NCI-H2029 (cell line): ENCODE results near the gene HOMER1.
"Not testable (repeated sequence)": the region's sequence is repeated elsewhere in the genome, so short reads cannot be mapped to it uniquely, and the experiment has no call there.

Experiments
- DNase-seq: peaks from one replicate; lab custom pipeline; 2025; lab: John Stamatoyannopoulos, UW

The HOMER1 gene

DNA sequence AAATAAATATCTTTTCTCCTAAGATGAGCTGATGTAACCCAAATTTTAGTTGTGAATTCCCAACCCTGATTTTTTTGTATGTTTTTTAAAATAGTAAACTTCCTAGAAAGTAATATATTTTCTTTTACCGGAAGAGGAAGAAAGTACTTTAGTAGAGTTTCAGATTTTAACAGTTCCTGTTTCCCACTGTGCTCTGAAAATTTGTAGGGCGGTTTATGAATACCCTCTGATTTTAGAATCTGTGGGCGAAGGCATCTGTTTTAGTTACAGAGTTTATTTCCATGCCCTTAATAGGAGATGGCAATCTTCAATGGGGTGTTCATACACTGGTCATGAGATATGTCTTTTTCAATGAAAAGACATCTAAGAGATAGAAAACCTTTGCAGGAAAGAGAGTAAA is 3.7 kb upstream of the HOMER1 start:
- DNase-seq = no peak

DNA sequence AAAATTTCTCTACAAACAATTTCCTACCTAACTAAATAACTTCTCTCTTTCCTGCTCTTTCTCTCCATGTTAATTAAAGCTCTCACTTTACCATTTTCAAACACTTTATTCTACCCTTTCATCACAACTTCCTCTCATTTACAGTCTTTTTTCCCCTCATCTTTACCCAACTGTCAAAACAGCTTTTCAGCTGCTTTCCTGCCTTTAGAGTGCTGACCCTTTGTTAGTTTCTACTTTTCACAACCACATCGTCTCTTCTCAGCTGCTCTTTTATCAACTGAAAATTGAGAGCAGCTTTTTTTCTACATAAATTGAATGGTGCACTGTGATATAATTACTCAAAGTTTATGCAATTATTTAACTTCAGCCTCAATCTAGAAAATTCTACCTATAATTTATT is 3.1 kb upstream of the HOMER1 start:
- no peak for DNase-seq

DNA sequence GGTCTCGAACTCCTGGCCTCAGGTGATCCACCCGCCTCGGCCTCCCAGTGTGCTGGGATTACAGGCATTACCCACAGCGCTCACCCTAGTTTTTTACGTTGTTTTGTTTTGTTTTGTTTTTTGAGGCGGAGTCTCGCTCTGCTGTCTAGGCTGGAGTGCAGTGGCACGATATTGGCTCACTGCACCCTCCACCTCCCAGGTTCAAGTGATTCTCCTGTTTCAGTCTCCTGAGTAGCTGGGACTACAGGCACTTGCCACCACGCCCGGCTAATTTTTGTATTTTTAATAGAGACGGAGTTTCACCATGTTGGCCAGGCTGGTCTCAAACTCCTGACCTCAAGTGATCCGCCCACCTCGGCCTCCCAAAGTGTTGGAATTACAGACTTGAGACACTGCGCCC is 2.4 kb upstream of the HOMER1 start:
- not testable (repeated sequence) for DNase-seq

DNA sequence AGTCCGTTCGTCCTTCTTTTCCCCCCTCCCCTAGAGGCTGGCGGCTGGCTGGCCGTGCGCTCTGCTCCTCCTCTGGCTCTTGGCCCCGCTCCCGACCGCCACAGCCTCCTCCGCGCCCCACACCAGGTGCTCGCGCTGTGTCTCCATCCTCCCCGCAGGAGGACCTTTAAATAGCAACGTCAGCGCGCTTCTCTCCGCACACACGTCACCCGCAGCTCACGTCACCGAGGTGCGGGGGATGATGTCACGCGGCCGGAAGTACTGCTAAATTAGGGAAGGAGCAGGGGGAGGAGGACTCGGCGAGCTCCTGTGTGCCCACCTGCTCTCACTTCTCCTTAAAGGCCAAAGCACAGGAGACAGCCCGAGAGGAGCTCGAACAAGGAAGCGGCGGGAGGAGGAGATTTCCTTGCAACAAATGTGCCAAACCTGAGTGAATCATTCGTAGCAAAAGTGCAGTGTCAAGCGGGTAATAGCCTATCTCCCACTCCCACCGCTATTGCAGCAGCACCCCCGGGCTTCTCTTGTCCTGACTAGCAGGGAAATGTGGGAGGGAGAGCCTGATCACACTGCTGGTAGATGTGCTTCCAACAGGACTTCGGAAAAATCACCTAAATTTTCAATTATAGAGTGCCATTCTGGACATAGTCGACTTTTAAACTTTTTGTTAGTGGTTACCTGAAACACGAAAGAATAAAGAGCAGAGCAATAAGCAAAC is 614 bp upstream of the HOMER1 start:
- peak; percentile 94 for DNase-seq

DNA sequence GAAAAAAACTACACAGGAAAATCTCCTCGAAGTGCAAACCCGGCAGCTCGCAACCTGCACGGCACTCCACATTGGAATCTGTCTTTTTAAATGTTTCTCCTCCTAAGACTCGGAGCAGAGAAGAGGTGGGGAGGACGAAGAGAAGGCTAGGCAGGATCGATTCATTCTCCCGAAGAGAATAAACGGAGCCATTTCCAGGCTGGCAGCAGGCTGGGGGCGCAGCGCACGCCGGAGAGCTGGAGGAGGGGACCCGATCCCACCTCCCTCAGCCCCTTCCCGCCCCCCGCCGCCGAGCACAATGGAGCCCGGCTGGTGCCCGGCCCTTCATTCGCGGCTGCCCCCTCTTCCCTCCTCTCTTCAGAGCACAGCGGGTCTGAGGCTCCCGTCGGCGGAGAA is 628 bp downstream of the HOMER1 start:
- no peak for DNase-seq

DNA sequence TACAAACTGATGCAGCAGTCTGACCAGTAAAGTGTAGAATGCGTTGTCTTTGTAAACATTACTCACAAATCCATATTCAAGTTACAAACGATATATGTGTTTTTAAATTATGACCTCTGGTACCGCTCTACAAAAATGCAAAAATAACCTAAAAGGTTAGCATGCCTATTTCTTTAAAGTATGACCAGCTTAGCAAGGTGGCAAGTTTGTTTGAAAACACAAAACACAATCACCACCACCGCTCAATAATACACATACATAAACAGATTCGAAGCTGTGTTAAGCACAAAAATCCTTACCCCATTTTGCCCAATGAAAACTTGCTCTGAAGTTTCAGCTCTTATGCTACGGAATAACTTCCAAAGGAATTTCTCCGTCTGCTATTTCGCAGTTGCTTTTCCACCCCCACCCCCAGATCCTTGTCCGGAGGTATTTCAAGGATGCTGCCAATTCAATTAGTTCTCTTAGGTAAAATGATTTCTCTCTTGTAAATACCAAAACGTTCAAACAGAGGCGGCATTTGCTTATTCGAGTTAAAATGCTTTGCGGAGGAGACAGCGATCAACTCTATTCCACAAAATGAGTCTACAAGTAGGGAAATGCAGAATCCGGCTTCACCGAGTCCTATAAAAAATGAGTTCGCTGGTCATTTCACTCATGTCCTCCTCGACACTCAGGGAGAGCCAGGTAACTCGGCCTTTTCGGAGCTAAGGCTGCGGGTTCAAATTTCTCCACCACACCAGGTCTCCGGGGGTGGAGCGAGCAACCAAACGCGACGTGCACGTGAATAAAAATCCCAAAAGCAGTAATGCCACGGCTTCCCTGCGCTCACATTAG is 1.2 kb downstream of the HOMER1 start:
- no peak for DNase-seq

DNA sequence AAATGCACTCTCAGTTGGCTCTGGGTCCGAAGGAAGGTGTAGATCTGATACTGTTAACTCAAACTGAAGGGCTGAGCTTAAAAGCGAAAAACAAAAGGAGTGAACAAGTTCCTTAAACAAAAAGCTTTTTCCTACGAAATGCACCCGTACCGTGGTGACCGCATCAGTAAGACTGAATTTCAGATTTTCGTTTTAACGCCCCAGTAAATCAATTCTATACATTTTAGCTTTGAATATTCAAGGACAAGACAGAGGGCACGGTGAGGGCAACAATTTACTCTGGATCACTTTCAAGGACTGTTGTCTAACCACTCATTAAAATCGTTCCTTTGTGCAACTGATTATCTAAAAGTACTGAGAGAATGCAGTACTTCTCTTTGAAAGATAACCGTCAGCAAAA is 1.9 kb downstream of the HOMER1 start:
- no peak for DNase-seq

DNA sequence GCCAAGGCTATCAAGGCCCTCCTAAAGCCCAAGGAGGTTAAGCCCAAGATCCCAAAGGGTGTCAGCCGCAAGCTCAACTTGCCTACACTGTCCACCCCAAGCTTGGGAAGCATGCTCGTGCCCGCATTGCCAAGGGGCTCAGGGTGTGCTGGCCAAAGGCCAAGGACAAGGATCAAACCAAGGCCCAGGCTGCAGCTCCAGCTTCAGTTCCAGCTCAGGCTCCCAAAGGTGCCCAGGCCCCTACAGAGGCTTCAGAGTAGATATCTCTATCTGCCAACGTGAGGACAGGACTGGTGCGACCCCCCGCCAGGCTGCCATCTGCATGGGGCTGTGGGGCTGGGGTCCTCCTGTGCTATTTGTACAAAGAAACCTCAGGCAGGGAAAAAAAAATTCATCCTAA is 3.3 kb downstream of the HOMER1 start:
- DNase-seq = no peak

DNA sequence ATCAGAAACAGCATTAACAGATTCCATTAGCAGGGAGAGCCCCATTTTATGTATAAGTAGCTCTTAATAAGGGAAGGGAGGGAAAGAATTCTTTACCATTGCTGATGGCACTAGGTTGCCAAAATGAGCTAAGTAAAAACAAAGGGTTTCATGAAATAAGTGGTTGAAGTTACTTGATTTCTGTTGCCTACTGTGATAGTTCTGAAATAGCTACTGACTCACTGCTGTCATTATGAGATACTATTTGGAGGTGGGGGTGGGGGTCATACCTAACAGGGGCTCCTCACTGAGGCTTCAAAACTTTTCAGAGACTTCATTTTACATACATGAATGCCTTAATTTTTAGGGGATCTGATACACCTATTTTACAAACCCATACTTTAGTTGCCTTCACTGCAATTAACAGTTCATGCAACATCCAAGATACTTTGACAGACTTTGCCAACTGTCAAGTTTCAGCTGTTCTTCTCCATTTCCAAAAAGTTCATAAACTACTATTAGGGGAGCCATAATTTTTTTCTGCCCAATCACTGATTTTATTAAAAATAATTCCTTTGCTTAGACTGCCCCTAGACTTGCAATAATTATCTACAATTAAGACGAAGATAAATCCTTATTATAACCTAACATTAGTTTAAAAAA is 4.6 kb downstream of the HOMER1 start:
- no peak for DNase-seq

DNA sequence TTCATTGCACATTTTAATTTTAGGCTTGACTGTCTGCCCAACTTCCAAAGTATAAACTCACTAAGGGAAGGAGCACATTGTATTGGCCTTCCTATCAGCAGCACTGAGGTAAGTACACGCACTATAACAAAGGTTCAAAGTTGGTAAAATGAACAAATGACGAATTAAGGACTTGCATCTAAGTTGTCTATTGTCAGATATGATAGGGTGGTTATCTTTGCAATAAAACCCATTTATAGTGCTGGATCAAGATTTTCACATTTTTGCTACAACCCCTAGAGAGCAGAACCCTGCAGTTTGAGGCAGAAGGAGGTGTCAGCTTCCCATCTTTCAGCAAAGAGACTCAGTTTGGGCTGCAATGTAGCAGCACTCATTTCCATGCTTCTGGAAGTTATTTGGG is 5.1 kb downstream of the HOMER1 start:
- DNase-seq = no peak

DNA sequence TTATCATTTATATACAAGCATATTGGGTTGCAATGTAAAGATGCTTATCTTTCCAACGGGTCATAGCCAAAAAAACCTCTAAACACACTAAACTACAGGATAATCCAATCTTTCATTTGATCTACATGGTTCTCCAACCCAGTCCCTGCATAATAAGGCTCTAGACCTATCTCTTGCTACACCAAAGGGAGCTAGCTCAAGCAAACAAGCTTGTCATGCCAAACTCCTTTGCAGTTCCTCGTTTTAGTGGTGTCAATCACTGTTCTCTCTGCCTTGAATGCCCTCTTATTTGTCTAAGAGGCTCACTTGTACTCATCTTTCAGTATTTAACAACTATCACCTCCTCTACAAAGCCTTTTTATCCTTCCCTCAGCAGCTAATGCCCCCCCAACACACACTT is 5.6 kb downstream of the HOMER1 start:
- DNase-seq = peak; percentile 43

DNA sequence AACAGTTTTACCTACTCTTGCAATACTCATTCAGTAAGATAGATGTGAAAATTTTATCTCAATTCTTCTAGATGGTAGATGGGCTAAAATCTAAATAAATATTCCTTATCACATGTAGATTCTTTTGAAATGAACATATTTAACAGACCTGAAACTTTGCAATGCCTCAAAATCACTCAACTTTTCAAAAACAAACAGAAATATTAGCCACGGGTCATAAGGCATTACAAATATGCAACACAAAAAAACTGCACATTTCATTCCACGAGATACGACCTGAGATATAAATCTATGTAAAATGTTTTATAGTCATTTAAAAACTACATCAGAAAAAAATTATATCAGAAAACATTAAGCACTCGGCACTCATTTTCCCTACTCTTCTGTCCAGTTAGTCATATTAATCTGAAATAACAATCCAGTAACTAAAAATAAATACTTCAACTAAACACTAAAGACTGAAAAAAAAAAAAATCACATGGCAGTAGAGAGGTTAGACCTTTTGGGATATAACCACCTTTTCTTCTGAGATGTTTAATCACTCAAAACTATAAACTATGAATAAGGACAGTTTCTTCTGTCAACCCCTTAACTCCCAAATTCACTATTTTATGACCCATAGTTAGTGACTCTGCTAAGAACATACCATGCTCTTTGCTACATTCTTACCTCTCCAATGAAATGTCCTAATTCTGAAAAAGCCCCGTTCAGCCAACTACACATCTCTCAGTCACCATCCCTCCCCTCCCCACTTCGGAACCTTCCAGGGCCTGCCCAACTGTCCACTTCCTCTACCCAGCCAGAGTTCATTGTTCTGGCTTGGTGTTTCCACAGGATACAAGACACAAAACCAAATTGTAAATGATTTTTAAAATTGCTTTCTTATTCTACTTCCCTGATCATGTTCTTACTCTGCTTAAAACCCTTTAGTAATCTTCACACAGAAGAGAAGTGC is 6.4 kb downstream of the HOMER1 start:
- no peak for DNase-seq

DNA sequence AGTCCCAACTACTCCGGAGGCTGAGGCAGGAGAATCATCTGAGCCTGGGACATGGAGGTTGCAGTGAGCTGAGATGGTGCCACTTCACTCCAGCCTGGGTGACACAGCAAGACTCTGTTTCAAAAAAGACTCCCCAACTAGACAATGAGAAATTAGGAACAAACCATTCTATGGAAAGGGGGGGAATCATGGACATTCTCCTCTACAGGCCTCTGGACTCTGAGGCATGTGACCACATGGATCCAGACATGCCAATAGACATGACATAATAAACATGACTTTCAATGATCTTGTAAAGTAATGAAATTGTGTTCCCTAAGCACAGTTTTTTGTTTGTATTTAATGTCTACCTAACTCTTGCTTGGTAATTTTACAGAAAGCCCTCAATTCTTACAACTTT is 8.8 kb downstream of the HOMER1 start:
- no peak for DNase-seq

DNA sequence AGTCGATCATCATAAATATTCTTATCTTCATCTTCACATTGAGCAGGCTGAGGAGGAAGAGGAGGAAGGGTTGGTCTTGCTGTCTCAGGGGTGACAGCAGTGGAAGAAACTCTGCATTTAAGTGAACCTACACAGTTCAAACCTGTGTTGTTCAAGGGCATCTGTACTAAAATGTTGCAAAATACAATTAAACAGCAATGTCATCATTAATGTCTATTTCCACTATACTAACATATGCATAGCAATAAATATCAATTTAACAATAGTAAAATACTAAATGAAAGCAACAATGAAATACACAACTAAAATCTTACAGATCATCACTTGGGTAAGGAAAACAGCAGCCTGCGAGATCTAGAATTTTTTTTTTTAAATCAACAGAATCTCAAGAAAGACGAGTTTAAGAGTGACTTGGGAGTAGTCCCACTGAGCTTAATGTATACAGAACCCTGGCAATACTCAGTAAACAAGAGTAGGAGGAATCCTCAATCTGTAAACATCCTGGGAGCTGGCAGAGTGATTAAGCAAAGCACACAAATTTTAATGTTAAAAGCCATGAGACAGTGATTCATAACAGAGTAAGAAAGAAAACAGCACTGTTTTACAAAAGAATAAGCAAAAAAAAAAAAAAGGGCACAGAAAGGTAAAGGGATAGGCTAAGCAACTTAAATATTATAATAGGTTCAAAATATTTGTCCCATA is 10.0 kb downstream of the HOMER1 start:
- no peak for DNase-seq

DNA sequence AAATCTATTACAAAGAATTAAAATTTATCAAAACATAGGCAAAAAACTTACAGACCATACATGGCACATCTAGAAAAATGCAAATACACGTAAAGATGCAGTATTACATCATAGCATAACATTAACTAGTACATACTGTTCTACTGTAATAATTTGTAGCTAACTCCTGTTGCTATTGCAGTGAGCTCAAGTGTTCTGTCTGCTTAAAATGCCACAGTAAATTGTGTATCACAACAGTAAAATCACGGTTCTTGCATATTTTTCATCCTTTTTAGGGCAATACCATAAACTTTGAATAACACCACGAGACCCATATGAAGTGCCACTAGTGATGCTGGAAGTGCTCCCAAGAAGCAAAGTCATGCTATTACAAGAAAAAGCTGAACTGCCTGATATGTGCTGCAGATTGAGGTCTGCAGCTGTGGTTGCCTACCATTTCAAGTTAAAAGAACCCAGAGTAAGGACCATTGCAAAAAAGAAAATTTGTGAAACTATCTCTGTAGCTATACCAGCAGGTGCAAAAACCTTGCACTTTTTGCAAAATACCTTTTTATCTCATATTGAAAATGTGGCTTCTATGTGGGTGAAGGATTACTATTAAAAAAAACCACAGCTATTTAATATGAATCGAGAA is 14.2 kb downstream of the HOMER1 start:
- DNase-seq = no peak

DNA sequence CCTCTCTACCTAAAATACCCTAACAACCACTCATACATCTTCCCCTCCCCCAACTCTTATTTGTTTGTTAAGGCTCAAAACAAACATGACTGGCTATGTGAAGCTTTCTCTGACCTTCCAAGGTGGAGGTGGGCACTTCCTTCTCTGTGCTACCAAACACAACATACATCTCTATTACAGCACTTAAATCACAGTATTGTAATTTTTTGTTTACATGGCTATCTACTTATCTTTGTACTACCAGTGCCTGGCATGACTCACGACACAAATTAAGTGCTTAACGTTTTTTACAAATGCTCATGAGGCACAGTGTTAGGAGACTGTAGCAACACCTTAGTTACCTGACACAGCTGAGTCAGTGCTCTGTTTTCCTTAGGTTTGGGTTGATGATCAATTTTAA is 18.6 kb downstream of the HOMER1 start:
- DNase-seq = peak; percentile 78

DNA sequence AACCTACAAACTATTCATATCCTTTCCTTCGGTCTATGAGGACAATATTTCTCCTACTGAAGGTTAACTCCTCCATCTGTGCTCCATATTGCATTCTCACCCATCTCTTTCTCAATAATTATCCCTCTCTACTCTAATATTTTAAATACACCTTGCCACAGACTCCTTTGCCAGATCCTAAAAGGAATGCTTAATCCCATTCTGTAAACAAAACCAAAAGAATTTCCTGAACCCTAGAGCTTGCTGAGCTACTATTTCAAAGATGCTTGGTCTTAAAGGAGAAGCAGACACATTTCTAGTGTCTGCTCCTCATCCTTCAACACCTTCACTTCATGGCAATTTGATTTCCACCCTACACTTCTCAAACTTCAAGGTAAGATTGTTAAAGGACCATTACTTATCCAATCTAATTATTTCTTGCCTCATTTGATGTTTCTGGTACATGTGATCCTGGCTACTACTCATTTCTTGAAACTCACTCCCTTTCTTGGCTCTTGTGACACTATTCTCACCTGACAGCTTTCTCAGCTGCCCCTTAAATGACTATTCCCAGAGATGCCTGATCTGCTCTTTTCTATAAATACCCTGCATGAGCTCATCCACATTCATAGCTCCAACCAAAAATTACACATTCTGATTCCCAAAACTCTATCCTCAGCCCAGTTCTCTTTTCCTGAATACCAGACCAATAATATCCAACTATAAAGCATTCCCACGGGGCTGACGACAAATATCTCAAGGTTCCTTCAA is 20.2 kb downstream of the HOMER1 start:
- no peak for DNase-seq

DNA sequence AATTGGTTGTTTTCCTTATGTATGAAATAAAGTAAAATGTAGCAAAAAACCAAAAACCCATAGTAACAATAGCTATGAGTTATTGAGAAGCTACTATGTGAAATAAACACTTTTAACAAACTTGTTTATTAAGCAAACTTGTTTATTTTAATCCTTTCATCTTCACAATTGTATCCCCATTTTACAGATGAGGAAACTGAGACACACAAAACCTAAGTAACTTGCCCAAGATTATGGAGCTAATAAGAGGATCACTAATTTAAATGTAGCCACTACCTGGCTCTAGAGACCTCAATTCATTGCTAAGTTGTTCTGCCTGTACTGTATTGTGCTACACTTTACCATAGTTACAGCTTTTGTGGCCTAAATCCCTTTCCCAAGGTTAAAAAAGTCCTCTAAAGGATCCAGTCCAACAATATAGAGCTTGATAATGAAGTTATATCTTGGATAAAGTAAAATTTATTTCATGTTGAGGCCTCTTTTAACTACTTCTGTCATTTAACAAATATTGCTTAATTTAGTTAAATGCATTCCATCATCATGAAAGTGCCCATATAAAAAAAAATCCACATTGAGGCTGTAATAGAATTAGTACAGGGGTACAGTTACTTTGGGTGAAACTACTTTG is 22.1 kb downstream of the HOMER1 start:
- no peak for DNase-seq

DNA sequence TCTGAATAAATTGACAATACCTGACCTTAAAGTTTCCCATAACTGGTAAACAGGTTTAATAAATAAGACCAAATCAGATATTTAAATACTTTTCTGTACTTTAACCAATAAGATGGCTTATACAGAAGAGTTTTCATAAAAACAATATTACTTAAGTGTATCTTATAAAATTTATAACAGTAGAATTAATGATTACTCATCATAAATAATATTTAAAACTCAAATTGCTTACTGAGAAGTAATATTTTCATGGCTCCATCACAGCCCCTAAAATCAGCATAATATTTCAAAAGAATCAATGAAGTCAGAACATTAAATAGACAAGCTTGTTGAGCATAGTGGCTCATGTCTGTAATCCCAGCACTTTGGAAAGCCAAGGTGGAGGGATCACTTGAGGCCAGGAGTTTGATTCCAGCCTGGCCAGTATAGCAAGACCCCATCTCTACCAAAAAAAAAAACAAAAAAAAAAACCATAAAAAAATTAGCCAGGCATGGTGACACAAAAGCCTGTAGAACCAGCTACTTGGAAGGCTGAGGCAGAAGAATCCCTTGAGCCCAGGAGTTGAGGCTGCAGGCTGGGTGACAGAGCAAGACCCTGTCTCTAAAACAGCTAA is 23.5 kb downstream of the HOMER1 start:
- no peak for DNase-seq
